Stimulated activated naive CD4-positive, alpha-beta T cell (primary cell): Measurements from ENCODE around the gene ASTN1.

Experiments
- DNase-seq, 6 experiments: peaks; one replicate each; lab custom pipeline; 2025; lab: John Stamatoyannopoulos, UW

ASTN1 gene

DNA sequence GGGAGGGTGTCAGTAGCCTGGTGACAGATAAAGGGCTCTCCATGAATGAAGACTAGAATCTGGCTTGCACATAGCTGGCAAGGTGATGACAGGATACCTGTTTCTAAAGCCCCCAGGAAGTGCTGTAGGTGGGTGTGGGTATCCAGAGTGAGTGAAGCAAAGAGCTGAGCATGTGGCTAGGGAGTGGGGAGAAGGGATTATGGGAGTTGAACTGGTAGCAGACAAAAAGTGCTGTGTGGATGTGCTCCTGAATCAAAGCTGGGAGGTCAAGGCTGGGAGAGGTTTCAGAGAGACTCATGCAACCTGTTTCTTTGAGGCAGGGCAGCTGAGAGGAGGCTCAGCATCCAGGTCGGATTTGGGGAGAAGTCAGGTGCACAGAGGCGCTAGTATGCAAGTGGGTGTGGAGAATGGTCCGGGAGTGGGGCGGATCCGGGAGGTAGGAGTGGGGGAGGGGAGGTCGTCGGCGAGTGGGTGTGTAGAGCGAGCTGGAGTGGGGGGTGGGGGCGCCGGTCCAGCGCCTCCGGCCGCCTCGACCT, 600 bp downstream of the ASTN1 start:
- DNase-seq, result no peak

- DNase-seq, result no peak
Measured at GRCh38 chr1:177162243-177162642, 2.3 kb downstream of the ASTN1 start.

DNA sequence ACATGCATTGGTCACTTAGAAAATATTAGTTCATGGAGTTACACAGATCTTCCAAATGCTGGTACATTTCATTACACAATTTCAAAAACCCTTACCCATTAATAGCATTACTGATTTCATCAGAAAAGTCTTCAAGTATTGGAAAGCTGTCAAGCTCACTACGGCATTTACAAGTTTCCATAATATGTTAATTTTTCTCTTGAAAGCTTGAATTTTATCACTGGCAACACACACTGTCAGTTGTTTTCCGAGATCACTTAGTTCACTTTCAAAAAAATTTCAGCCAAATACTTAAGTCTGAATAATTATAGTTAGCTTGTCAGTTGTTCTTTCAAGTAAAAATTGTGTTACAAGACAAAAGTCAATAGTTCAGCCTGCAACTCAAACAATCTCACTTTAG, 18.0 kb downstream of the ASTN1 start:
- DNase-seq, result no peak

GRCh38 chr1:177145106-177146070, 19.1 kb downstream of the ASTN1 start:
- no peak for DNase-seq

DNA sequence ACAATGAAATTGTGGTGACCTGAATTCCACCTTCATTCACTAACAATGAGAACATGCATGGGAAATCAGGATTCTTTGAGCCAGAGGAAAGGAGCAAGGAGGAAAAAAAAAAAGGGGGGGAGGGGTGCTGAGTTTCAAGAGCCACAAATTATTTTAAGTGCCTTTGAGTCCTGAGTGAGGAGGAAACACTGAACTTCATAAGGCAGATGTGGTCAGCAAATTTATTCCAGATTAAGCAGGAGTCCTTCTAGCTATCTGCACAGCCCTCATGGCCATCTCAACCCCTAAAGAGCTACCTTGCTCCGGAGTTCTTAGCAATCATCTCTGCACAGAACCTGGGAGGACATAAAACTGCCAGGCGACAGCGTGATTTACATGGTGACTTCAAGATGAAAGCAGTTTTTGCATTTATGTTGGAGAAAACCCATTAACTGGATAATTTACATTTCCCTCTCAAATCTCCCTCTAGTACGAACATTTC, 21.7 kb downstream of the ASTN1 start:
- no peak for DNase-seq

DNA sequence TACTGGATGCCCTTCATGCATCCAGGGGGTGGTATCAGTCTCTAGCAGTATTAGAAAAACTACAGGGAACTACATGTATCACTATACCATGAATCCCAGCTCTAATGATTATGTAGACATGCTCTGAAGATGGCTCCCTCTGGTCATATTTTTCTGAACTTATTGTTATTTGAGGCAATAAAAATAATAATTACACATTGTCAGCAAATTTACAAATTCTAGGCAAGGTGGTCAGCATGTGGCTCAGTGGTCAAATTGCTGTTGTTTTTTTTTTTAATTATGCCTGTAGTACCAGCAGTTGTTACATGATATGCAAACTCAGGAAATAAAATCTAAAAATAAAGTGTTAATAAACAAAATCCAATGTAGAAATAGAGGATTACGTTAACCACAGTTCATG, 22.5 kb downstream of the ASTN1 start:
- no peak for DNase-seq

DNA sequence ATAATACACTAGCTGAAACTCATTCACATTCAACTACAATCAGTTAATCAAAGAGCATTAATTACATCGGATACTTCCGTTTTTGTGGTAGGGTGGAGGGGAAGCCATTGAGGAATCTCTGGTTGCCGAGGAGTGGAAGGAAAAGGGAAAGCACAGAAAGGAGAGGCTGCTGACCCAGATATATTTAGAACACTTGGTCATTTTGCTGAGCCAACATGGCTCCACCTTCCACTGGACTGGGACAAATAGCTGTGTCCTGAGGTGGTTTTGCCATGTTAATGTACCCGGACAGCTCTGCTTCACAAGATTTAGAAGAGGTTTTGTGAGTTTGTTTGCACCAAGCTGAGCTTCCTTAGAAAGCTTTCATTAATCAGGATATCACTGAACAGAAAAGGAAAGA, 26.2 kb downstream of the ASTN1 start:
- no peak for DNase-seq

GRCh38 chr1:177137814-177138213, 26.7 kb downstream of the ASTN1 start:
- DNase-seq, result no peak

DNA sequence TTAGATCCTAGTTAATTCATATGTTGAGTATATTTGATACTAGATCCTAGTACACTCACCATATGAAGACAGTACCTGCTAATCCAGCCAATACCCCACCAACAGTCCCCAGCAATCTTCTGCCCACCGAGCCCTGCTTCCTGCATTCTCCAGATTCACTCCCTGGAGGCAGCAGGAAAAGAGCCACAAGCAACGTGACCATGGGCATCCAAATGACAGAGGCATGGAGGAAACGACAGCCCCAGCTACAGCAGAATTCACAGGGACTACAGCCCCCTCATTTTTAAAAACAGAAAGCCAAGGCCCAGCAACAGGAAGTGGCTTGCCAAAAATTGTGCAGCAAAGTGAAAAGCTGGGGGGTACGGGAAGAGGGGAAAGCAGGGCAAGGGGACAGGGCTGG, 29.3 kb downstream of the ASTN1 start:
- no peak for DNase-seq

DNA sequence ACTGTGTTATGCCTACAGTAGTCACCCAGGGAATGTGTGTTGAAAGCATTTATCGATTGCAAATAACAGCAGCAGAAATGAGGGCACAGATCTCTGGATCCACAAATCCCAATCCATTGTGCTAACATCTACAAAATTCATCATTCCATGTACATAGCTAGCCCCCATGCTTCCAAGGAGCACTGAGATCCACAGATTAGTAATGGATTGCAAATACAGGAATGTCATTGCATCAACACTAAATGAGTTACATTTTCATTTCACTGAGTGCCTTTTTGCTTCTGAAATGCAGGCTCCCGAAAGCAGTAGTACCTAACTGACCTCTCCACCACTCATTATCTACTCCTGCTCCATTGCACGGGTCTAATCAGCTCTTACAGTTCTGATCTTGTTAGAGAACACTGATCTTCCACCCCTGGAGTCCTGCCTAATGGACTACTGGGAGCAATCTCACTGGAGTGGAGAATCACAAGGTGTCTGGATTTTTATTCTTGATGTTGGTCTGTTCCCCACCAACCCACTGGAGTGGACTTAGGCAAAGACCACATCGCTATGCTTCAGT, 30.5 kb downstream of the ASTN1 start:
- no peak for DNase-seq

DNA sequence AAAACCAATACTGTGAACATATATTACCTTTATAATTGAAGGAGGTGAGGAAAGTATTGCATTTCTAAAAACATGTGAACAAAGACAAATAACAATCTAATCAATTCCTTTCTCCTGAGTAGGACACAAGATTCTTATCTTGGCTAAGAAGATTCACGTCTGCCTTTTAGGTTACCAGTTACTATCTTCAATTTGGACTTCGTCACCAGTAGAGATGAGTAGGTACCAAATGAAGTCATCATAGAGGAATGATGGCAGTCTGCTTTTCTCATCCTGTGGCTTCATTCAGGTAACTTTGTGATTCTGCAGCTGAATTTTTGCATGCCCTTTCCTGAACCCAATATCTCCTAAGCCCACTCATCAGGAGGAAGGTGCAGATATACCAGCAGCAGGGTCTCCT, 32.4 kb downstream of the ASTN1 start:
- no peak for DNase-seq

GRCh38 chr1:177131723-177132122, 32.8 kb downstream of the ASTN1 start:
- no peak for DNase-seq

DNA sequence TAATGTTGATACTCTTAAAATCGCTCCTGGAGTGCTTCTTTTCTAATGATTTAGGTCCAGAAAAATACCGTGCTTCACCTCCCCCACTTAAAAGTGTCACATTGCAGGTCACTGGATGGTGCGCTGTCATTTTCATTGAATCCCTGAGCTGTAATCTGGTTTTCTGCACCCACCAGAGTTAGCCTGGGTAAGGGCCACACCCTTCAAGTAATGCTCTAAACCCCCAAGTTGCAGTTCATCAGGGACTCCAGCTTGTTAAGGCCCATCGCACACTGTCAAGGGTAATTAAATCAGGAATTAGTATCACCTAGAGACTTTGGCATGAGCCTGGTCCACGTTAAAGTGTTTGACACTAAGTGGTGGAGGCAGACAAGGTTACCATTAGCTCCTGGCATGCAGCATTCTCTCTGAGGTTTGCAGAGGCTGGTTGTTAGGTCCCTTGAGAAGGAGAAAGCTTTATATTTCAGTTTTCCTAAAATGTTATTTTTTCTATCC, 34.0 kb downstream of the ASTN1 start:
- no peak for DNase-seq

DNA sequence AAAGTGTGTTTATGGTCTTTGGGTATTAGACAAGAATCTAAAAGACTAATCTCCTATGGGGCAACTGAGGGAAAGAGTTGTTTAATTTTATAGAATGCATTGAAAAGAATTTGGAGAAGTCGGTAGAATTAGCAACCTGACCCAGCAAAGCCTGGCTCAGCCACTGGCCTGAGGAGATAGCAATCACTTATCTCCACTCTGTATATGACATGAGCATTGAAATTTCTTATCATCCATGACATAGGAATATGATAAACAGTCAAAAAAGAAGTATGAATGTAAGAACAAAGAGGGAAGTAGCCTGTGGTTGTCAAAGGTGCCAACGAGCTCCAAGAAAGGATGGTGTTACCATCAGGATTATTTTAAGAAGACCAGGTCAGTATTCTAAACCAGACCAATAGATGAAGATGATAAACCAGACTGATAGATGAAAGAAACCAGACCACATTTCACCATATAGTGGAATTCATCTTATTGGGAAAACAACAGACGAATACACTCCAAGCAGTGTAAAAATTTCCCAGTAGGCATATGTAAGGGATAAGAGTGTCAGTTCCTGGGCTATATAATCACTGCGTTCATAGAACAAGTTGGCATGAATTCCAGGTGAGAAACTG, 35.7 kb downstream of the ASTN1 start:
- DNase-seq, result no peak

- DNase-seq, result no peak
Measured at GRCh38 chr1:177126267-177126666, 38.2 kb downstream of the ASTN1 start.

GRCh38 chr1:177124577-177125278, 39.8 kb downstream of the ASTN1 start:
- no peak for DNase-seq

- no peak for DNase-seq
Measured at GRCh38 chr1:177122461-177123251, 41.9 kb downstream of the ASTN1 start.

DNA sequence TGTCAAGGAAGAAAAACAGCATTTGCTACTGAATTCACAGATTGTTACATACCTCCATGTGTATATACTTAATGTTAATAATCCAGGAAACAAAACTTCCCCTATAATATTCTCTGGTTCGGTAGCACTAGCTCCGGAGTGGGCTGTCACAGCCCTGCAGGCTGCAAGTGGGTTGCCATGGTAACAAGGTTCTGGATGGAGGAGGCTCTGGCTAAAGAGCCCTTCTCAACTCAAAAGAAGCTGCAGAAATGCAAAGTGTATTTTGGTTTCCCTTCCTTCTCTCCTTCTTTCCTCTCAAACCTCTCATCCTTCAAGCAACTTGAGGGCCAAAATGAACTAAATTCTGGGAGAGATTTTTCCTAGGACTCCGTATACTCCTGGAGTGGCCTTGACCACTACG, 45.2 kb downstream of the ASTN1 start:
- DNase-seq, result no peak

- no peak for DNase-seq
Measured at GRCh38 chr1:177118901-177119300, 45.6 kb downstream of the ASTN1 start.

DNA sequence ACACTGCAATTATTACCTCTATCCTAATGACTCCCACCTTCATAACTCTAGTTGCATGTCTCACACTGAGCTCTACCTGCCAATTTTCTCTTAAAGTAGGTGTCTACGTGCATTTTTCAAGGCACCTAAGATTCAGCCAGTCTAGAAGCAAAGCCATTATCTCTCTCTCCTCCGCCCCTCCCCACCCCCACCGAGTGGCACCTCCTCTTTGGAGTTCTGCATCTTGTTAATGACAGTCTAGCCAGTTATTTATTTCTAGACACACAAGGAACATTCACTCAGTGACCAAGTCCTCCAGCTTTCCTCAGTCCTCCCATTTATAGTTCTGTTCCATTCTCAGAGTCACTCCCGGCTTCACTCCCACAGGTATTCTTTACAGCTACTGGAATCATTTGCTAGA, 47.6 kb downstream of the ASTN1 start:
- DNase-seq, result no peak
